Endothelial cell of hepatic sinusoid (primary cell): ENCODE measurements around the gene CDC42EP3.

ENCODE experiments used
- in situ Hi-C: cut with HindIII; loops from 2 replicates; pipeline ENCODE4 v1.10.0; 2017; ENCODE audit warnings: low sequenced_read_pairs

CDC42EP3 gene

DNA sequence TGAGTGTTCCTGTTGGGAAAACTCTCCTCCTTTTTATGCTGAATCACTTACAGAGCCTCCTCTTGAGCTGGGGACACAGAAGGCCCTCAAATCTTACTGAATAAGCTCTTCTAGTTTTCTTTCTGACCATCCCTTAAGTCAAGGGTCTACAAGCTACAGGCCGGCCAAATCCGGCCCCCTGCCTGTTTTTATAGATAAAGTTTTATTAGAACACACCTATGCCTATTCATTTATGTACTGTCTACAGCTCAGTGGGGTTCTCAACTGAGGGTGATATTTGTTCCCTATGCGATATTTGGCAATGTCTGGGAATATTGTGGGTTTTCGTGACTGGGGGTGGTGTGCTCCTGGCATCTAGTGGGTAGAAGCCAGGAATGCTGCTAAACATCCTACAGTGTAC is 14.0 kb downstream of the CDC42EP3 start:
- in situ Hi-C loops = no loop called here

GRCh38 chr2:37656512-37657423 is 14.7 kb downstream of the CDC42EP3 start:
- in situ Hi-C loops = no loop called here

- in situ Hi-C loops = no loop called here
Observed at GRCh38 chr2:37654932-37655841, 16.3 kb downstream of the CDC42EP3 start.

- in situ Hi-C loops = no loop called here
Observed at GRCh38 chr2:37654419-37654818, 17.0 kb downstream of the CDC42EP3 start.

GRCh38 chr2:37653805-37654378 is 17.6 kb downstream of the CDC42EP3 start:
- in situ Hi-C loops = no loop called here

GRCh38 chr2:37653093-37653492 is 18.3 kb downstream of the CDC42EP3 start:
- in situ Hi-C loops = no loop called here

GRCh38 chr2:37652199-37652640 is 19.2 kb downstream of the CDC42EP3 start:
- in situ Hi-C loops = no loop called here

GRCh38 chr2:37650548-37651093 is 20.8 kb downstream of the CDC42EP3 start:
- in situ Hi-C loops = no loop called here

- in situ Hi-C loops = no loop called here
Observed at GRCh38 chr2:37649518-37649917, 21.9 kb downstream of the CDC42EP3 start.

DNA sequence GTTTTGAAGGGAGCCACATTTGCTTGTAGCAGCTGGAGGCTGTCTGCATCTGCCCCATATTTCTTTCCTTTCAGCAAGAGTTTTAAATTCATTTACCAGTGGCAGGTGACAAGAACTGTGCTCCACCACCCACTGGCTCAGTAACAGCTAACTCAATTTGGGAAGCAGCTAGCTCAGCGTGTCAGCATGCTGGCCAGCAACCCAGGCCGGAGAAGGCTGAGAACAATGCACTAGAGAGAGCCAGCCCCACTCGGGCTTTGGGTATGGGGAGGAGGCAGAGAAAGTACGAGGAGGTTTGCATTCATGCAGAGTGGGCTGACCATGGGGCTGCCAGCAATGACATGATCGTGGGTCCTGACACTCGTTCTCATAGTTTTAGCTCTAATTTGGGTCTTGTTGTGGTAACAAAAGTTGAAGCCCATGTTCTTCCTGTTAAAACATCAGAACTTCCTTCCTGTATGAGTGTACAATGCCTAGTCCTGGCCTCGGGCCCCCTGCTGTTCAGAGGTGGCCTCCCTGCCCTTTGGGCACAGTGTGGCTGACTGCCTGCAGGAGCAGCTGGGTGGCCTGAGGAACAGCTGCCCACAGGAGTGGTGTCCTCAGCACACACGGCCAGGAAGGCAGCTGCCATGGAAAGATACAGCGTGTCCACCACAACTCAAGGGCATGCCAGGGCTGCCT is 23.0 kb downstream of the CDC42EP3 start:
- in situ Hi-C loops = no loop called here

DNA sequence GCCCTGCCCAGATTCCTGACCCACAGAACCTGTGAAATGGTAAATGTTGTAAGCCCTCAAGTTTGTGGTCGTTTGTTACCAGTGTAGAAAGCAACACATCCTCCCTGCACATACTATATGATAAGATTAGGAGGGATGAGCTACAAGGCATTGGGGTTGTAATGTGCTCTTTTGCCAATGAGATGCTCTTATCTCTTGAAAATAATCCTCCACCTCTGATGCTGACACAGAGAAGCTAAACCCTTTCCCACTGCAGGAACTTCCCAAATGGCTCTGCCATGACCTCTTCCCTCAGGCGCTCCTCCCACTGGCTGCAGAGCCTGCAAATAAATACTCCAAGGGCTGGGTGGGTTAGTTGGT is 23.5 kb downstream of the CDC42EP3 start:
- in situ Hi-C loops = no loop called here

DNA sequence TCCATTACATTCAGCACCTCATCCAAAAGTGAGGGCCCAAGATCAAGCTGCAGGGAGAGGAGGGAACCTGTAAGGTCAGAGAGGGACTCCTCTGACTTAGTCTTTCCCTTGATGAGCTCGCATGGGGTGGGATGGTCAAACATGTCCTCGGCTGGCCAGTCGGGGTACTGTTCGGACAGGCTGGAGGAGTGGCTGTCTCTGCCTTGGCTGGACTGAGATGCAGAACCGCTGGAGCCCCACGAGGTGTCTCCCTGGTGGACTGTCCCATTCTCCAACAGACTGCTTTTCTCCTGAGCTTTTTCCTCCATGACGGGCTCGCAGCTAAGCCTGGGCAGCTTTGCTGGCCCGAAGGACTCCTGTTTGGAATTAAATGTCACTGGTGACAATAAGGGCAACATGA is 25.6 kb downstream of the CDC42EP3 start:
- in situ Hi-C loops = no loop called here

GRCh38 chr2:37645362-37645761 is 26.1 kb downstream of the CDC42EP3 start:
- in situ Hi-C loops = no loop called here

DNA sequence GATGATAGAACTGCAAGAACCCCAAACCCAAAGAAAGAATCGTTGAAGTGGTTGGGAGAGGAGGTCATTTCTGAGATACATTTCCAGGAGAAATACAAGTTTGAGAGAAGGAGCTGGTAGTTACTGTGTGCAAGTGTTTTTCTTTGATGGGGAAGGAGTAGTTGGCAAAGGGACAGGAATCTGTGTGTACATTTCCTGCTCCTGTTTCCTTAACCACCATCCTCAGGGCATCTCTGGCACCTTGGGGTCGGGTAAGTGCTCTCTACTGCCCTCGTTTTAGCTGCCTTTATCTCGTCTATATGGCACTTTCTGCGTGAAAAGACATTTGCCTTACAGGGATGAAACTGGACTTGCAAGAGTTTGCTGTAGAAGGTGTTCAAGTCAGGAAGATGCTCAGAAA is 27.3 kb downstream of the CDC42EP3 start:
- in situ Hi-C loops = no loop called here

GRCh38 chr2:37643730-37644078 is 27.7 kb downstream of the CDC42EP3 start:
- in situ Hi-C loops = no loop called here

DNA sequence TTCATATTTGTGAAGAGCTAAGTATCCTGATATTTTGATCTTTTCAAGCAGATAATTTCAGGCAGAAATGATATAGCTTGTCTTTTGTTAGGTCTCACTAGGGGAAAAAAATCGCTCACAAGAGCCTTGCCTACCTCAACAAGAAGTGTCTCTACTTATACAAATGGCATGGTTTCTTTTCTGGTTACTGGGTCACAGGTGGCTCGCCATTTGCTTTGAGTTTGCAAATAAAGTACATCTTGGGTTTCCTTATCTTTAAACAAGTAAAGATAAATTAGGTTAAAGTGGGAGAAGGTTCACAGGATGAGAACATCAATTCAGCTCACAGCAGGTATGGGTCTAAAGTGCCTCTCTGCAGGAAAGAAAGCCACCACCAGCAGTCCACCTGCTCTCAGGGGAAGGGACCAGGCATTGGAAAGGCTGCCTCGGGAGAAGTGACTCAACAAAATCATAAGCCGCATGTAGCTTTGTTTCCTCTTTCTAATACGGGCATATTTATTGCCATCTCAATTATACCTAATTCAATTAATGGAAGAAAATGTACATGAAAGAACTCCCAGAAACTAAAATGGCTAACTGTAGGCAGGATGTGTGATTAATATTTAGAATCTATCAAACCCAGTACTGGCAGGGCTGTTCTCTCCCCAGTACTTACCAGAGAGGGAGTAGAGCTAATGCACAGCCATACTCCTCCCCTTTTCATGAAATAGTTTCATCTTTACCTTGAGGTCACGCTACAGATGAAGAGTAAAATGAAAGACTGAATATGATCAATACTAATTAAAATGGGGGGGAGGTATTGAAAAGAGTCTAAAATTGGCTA is 28.3 kb downstream of the CDC42EP3 start:
- in situ Hi-C loops = no loop called here

DNA sequence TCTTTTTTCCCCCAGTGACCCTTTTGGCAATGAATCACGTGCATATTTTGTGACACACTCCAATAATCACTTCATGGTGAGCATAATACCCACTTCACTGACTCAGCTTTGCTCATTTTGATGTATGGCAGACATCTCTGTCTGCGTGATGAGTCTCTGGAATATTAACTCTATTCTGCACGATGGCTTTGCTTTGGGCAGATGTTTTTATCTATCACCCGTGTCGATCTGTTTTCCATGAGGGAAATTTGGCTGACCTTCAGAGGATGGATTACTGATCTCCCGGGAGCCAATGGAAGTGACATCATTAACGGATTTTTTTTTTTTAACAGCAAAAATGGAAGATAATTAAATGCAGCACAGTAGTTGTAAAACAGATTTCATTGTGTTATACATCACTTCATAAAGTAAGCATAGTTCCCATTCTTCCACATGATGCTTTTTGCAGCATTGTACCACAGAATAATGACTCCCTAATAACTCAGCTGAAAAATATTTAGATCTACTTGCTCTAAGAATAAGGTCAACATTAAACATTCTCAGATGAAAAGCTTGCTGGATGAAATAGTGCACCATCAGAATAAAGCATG is 29.8 kb downstream of the CDC42EP3 start:
- in situ Hi-C loops = no loop called here

DNA sequence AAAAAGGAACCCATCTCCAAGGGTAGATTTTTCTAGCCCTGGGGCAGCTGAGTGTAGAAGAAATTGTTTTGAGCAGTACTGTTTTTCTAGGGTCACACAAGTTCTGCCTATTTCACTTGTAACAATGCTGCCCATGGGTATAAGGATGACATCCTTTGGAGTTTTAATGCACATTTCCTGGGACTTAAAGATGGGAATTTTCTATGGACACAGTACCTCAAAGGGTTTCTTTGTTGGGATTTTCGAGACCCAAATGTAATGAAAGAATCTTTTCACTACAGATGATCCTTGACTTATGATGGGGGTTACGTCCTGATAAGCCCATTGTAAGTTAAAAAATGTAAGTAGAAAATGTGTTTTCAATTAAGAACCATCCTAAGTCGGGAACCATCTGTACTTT is 31.8 kb downstream of the CDC42EP3 start:
- in situ Hi-C loops = no loop called here

- in situ Hi-C loops = no loop called here
Observed at GRCh38 chr2:37638973-37639372, 32.5 kb downstream of the CDC42EP3 start.
